Thyroid gland (tissue), 4 donors: ENCODE results near the gene ACYP1. TPM values are rescaled to one million over a fixed set of nuclear protein-coding genes. Genes with fewer than 3 reads are reported as not detected.

Experiments
- DNase-seq, 2 donors: peaks; one replicate each; pipeline ENCODE4 v3.0.0-alpha.2; 2019
- H3K27ac ChIP-seq, 3 donors: fragments of 200-600 bp; sonication (generic); 1 replicate in 2 of 3; 2 replicates in 1 of 3; pipeline ENCODE4 v1.5.1; 2016 to 2019; ENCODE audit warnings: mild to moderate bottlenecking in 1 of 3, moderate library complexity in 1 of 3
- H3K27me3 ChIP-seq: fragments of 200-600 bp; sonication (generic); one replicate; pipeline ENCODE4 v1.5.1; 2019
- H3K36me3 ChIP-seq, 2 donors: fragments of 200-600 bp; sonication (generic); one replicate each; pipeline ENCODE4 v1.5.1; 2016 to 2019
- H3K4me1 ChIP-seq, 2 donors: fragments of 200-600 bp; sonication (generic); one replicate each; pipeline ENCODE4 v1.5.1; 2017 to 2019
- H3K4me3 ChIP-seq, 3 donors: fragments of 200-600 bp; sonication (generic); replicated peaks in 1 of 3; 1 replicate in 2 of 3; 2 replicates in 1 of 3; pipeline ENCODE4 v1.5.1; 2016; ENCODE audit warnings: mild to moderate bottlenecking in 1 of 3
- H3K9me3 ChIP-seq: fragments of 200-600 bp; sonication (generic); one replicate; pipeline ENCODE4 v1.5.1; 2017
- POLR2A ChIP-seq, 2 donors: fragments of 450-650 bp; IDR thresholded peaks; one replicate each; pipeline ENCODE4 v1.6.1; 2017; ENCODE audit warnings: antibody characterized with exemption in 2 of 2, mild to moderate bottlenecking in 2 of 2, moderate library complexity in 1 of 2
- WGBS, 2 donors: methylation state at CpG; one replicate each; pipeline ENCODE4 v1.1.5; 2017; 5-methylcytosine and 5-hydroxymethylcytosine counted together
- intact Hi-C: fragments of 100-400 bp; cut with DNase I; formaldehyde crosslinking; loops from one replicate; pipeline ENCODE4 v1.15.1; 2023
- total RNA-seq, 4 donors: library from RNA; depleted of rRNA; stranded (reverse); fragments of >200 nt; gene quantifications; one replicate each; pipeline ENCODE4 v1.2.3, GENCODE V29; 2016
- TF ChIP-seq, protein P1 (sequence below), 6 experiments: fragments of 200-600 bp in 3 of 6; fragments of 450-650 bp in 3 of 6; sonication (generic) in 3 of 6; IDR thresholded peaks; one replicate each; pipeline ENCODE4 v1.5.1; 2016 to 2019; ENCODE audit warnings: antibody characterized with exemption in 6 of 6, mild to moderate bottlenecking in 2 of 6, inconsistent platforms in 1 of 6, moderate library complexity in 1 of 6

Gene ACYP1
- total RNA-seq, 4 donors from 2014 or later = 24.0 to 48.8 (median 36.1) TPM

DNA sequence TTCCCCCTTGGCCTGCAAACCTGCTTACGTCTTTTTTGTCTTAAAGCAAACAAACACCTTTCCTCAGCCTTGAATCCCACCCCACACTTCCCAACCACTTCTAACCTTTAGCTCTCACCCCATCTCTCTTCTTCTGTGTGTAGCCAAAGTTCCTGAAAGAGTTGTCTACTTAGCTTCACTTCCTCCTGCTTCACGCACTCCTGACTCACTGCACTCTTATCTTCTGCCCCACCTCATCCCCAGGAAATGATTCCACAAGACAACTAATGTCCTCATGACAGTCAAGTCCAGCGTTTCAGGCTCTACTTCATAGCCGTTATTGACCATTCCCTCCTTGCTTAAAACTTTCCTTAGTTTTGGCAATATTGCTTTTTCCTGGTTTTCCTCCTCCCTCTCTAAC is 38.7 kb downstream of the ACYP1 start:
- no peak for DNase-seq
- H3K27me3 ChIP-seq = no peaks in the 10 kb centered on the region
- H3K4me3 ChIP-seq = no peak overlapping the region
- TF ChIP-seq POLR2A (IDR thresholded peaks at IDR 0.05) = no peak
- TF ChIP-seq, protein P1, sequence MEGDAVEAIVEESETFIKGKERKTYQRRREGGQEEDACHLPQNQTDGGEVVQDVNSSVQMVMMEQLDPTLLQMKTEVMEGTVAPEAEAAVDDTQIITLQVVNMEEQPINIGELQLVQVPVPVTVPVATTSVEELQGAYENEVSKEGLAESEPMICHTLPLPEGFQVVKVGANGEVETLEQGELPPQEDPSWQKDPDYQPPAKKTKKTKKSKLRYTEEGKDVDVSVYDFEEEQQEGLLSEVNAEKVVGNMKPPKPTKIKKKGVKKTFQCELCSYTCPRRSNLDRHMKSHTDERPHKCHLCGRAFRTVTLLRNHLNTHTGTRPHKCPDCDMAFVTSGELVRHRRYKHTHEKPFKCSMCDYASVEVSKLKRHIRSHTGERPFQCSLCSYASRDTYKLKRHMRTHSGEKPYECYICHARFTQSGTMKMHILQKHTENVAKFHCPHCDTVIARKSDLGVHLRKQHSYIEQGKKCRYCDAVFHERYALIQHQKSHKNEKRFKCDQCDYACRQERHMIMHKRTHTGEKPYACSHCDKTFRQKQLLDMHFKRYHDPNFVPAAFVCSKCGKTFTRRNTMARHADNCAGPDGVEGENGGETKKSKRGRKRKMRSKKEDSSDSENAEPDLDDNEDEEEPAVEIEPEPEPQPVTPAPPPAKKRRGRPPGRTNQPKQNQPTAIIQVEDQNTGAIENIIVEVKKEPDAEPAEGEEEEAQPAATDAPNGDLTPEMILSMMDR (IDR thresholded peaks at IDR 0.05) = no peak
- no peaks in the 10 kb centered on the region for H3K9me3 ChIP-seq
- 75 to 79% methylated on average over 4 of the region's 4 CpGs for WGBS, 2 donors
- H3K27ac ChIP-seq = peak overlapping the region in 1 of 3 donors; percentile 18
- intact Hi-C loops = no loop called here
- peaks cover 4 to 6% of the 10 kb centered on the region in 2 donors for H3K36me3 ChIP-seq
- peaks cover 4 to 15% of the 10 kb centered on the region in 2 donors for H3K4me1 ChIP-seq

DNA sequence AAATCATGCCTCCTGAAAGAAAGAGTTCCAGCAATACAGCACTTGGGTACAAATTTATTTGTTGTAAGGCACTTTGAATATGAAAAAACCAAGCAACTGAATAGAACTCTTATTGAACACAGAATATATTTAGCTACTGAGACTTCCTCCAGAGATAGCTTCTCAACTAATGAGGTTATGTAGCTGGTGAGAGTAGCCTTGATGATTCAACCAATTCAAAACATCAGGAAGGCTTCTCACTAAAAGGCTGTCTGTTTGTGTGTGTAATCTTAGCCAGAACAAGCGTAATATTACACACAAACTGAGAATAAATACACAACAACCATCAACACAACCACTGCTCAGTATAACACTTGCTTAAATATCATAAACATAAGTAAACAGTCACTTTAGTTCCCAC is 40.7 kb downstream of the ACYP1 start:
- 93 to 100% methylated on average over 1 of the region's 1 CpG for WGBS, 2 donors
- Histone ChIP-seq H3K4me3 (no peak overlapping the region), H3K36me3 (peaks cover 9 to 12% of the 10 kb centered on the region in 2 donors), H3K4me1 (peaks cover 9 to 23% of the 10 kb centered on the region in 2 donors), H3K9me3 (no peaks in the 10 kb centered on the region), H3K27ac (peak overlapping the region in 1 of 3 donors; percentile 20), H3K27me3 (no peaks in the 10 kb centered on the region)
- DNase-seq = no peak
- no peak for TF ChIP-seq POLR2A (IDR thresholded peaks at IDR 0.05)
- TF ChIP-seq, protein P1 (IDR thresholded peaks at IDR 0.05) = no peak
- intact Hi-C loops = no loop called here

DNA sequence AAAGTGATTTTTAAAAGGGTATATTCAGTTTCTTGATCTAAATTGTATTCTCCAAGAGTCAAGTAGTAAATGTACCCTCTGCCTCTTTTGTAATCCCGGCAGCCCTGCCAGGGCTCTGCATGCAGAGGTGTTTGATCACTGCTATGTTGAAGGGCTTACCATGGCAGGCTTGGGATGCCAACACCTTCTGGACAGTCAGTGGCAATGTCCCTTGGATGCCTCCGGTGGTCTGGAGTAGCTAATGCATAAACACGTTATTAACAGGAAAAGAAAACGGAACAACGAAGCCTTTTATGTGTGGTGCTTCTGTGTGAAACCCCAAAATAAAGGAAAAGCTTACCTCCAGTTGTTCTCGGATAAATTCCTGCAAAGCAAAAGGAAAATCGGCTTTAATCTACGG is 41.2 kb downstream of the ACYP1 start:
- 64 to 71% methylated on average over 8 of the region's 8 CpGs for WGBS, 2 donors
- H3K36me3 ChIP-seq = peaks cover 11 to 13% of the 10 kb centered on the region in 2 donors
- no peak for TF ChIP-seq POLR2A (IDR thresholded peaks at IDR 0.05)
- TF ChIP-seq, protein P1 (IDR thresholded peaks at IDR 0.05) = peak in 5 of 6 experiments; percentile 10 to 50 (median 42)
- peak; percentile 71 for DNase-seq
- peak overlapping the region in 1 of 3 donors; percentile 20 for H3K27ac ChIP-seq
- peaks cover 9 to 24% of the 10 kb centered on the region in 2 donors for H3K4me1 ChIP-seq
- H3K27me3 ChIP-seq = no peaks in the 10 kb centered on the region
- H3K9me3 ChIP-seq = no peaks in the 10 kb centered on the region
- no peak overlapping the region for H3K4me3 ChIP-seq
- intact Hi-C loops = no loop called here

DNA sequence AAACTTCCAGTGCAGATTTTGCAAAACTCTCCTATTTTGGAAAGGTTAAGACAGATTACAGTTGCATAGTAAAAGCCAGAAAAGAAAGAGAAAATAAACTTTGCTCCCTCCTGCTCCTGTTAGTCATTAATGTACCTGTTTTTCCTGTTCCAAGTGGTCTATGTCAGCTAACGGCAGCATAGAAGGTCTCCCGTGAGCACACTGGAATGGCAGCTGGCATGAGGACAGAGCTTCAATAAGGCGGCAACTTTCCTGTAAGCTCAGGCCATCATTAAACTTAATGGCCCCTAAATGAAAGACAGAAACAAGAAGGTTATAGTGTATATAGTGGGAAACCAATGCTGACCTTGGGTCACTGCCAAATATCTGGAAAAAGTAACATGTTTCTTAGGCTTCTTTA is 45.1 kb downstream of the ACYP1 start:
- TF ChIP-seq POLR2A (IDR thresholded peaks at IDR 0.05) = no peak
- TF ChIP-seq, protein P1 (IDR thresholded peaks at IDR 0.05) = no peak
- H3K27ac ChIP-seq = peak overlapping the region; percentile 43 to 77 (median 48)
- H3K9me3 ChIP-seq = no peaks in the 10 kb centered on the region
- DNase-seq = peak; percentile 51 to 59
- peaks cover 9 to 24% of the 10 kb centered on the region in 2 donors for H3K4me1 ChIP-seq
- H3K27me3 ChIP-seq = no peaks in the 10 kb centered on the region
- H3K36me3 ChIP-seq = peaks cover 24 to 46% of the 10 kb centered on the region in 2 donors
- intact Hi-C loops = no loop called here
- no peak overlapping the region for H3K4me3 ChIP-seq
- WGBS, 2 donors = 38 to 45% methylated on average over 3 of the region's 3 CpGs

DNA sequence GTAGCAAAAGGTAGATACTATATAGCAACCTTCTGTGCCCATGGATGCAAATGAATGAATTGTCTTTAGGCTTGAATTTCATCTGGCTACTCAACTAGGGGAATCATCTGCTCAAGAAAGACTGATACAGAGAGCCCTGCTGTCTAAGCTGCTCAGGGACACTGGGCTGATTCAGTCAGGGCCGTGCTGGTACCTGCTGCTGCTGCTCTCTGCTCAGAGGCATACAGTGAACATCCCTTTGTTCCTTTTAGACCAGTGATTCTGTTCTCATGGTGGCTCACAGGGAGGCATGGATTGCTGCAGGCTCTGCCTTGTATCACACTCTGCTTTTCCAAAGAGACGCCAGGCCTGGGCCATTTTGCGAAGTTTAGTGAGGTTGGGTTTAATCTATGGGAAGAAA is 47.0 kb downstream of the ACYP1 start:
- WGBS, 2 donors = 84 to 99% methylated on average over 3 of the region's 3 CpGs
- TF ChIP-seq POLR2A (IDR thresholded peaks at IDR 0.05) = no peak
- TF ChIP-seq, protein P1 (IDR thresholded peaks at IDR 0.05) = no peak
- intact Hi-C loops = no loop called here

More for the DNA sequence above, 47.0 kb downstream of the ACYP1 start:
- H3K9me3 ChIP-seq = no peaks in the 10 kb centered on the region
- DNase-seq = no peak
- H3K27me3 ChIP-seq = no peaks in the 10 kb centered on the region
- peaks cover 19 to 49% of the 10 kb centered on the region in 2 donors for H3K36me3 ChIP-seq
- H3K27ac ChIP-seq = no peak overlapping the region
- H3K4me1 ChIP-seq = peaks cover 19 to 20% of the 10 kb centered on the region in 2 donors
- H3K4me3 ChIP-seq = no peak overlapping the region
